GM12865 (cell line): ENCODE results near the gene WSB2.
A peak's percentile ranks its signal among the peaks of the same experiment; 100 is the strongest.
"Not testable (repeated sequence)": the region's sequence is repeated elsewhere in the genome, so short reads cannot be mapped to it uniquely, and the experiment has no call there.

ENCODE experiments used
- DNase-seq: peaks from one replicate; pipeline ENCODE4 v3.0.0; 2010; ENCODE audit warnings: low read depth
- H3K4me3 ChIP-seq: 2 replicates; pipeline ENCODE4 v1.5.1; 2011; ENCODE audit warnings: mild to moderate bottlenecking, low read depth, low read length, control low read depth
- CTCF ChIP-seq: IDR thresholded peaks from 2 replicates; pipeline ENCODE4 v1.5.1; 2011; ENCODE audit warnings: low read length, control low read depth, low read depth, inconsistent platforms; ENCODE audit not compliant: insufficient read depth; ENCODE audit errors: missing control alignments

Gene WSB2

GRCh38 chr12:118025168-118025567, 35.8 kb downstream of the WSB2 start:
- no peak for DNase-seq
- no peak for TF ChIP-seq CTCF
- H3K4me3 ChIP-seq = no peak overlapping the region

GRCh38 chr12:118023301-118023860, 37.6 kb downstream of the WSB2 start:
- TF ChIP-seq CTCF = no peak
- DNase-seq = no peak
- H3K4me3 ChIP-seq = no peak overlapping the region

GRCh38 chr12:118022728-118023109, 38.3 kb downstream of the WSB2 start:
- DNase-seq = no peak
- no peak overlapping the region for H3K4me3 ChIP-seq
- no peak for TF ChIP-seq CTCF

- not testable (repeated sequence) for H3K4me3 ChIP-seq, DNase-seq
These were observed 38.8 kb downstream of the WSB2 start for GRCh38 chr12:118022097-118022727.

- TF ChIP-seq CTCF = no peak
- no peak overlapping the region for H3K4me3 ChIP-seq
- DNase-seq = no peak
These were observed 40.9 kb downstream of the WSB2 start for GRCh38 chr12:118020036-118020435.

DNA sequence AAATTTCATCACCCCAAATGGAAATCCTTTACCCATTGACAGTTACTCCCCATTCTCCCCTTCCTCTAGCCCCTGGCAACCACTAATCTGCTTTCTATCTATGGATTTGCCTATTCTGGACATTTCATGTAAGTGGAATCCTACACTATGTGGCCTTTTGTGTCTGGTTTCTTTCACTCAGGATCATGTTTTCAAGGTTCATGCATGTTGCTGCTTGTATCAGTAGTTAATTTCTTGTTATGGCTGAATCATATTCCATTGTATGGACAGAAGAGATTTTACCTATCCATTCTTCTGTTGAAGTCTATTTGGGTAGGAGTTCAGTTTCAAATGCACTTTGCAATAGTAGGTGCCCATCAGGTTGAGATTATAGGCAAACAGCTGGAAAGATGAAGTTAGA, 43.1 kb downstream of the WSB2 start:
- TF ChIP-seq CTCF = no peak
- peak overlapping the region; percentile 71 for H3K4me3 ChIP-seq
- DNase-seq = no peak

GRCh38 chr12:118016424-118017264, 44.3 kb downstream of the WSB2 start, which contains the start of gene RFC5:
Gene RFC5, plus strand, starts transcription at chr12:118016703. Its CDS starts 125 bp downstream, at chr12:118016828.
- peak within 1 kb of the TSS; percentile 71 for H3K4me3 ChIP-seq
- peak; percentile 98 for DNase-seq
- TF ChIP-seq CTCF = no peak
